GM23338 (cell line): ENCODE results near the gene DOCK1. TPM values are rescaled to one million over a fixed set of nuclear protein-coding genes. Genes with fewer than 3 reads are reported as not detected.

Experiments used
- ATAC-seq: fragments of 200-7000 bp; cut with Tn5 transposase; 3 replicates; pipeline ENCODE4 v1.9.1; 2020
- DNase-seq: peaks from one replicate; pipeline ENCODE4 v3.0.0-alpha.2; 2015; ENCODE audit warnings: low spot score
- H2AFZ ChIP-seq: fragments of 200-600 bp; sonication (generic); 2 replicates; pipeline ENCODE4 v1.8.0; 2016; ENCODE audit warnings: antibody characterized with exemption, mild to moderate bottlenecking, moderate library complexity
- H3F3A ChIP-seq: fragments of 200-600 bp; sonication (generic); replicated peaks from 2 replicates; pipeline ENCODE4 v1.8.0; 2017; ENCODE audit warnings: antibody characterized with exemption, mixed run types, low read depth
- H3K27ac ChIP-seq: fragments of 200-600 bp; sonication (generic); 2 replicates; pipeline ENCODE4 v1.6.1; 2016; ENCODE audit warnings: low read depth
- H3K27me3 ChIP-seq: fragments of 200-600 bp; sonication (generic); 2 replicates; pipeline ENCODE4 v1.8.0; 2016; ENCODE audit warnings: mild to moderate bottlenecking, mixed run types, moderate library complexity; ENCODE audit not compliant: insufficient read depth
- H3K36me3 ChIP-seq: fragments of 200-600 bp; sonication (generic); 2 replicates; pipeline ENCODE4 v1.8.0; 2016; ENCODE audit warnings: mild to moderate bottlenecking; ENCODE audit not compliant: insufficient read depth
- H3K4me1 ChIP-seq: fragments of 200-600 bp; sonication (generic); 2 replicates; pipeline ENCODE4 v1.8.0; 2016; ENCODE audit warnings: mild to moderate bottlenecking, moderate library complexity; ENCODE audit not compliant: insufficient read depth
- H3K4me2 ChIP-seq: fragments of 200-600 bp; sonication (generic); 2 replicates; pipeline ENCODE4 v1.7.1; 2017; ENCODE audit warnings: mixed run types
- H3K4me3 ChIP-seq: fragments of 200-600 bp; sonication (generic); 2 replicates; pipeline ENCODE4 v1.6.1; 2016; ENCODE audit warnings: mixed run types
- H3K79me2 ChIP-seq: fragments of 200-600 bp; sonication (generic); replicated peaks from 2 replicates; pipeline ENCODE4 v1.8.0; 2017; ENCODE audit warnings: mild to moderate bottlenecking; ENCODE audit not compliant: insufficient read depth
- H3K9me2 ChIP-seq: fragments of 200-600 bp; sonication (generic); 2 replicates; pipeline ENCODE4 v1.8.0; 2017; ENCODE audit not compliant: insufficient read depth
- H4K20me1 ChIP-seq: fragments of 200-600 bp; sonication (generic); replicated peaks from 2 replicates; pipeline ENCODE4 v1.8.0; 2017; ENCODE audit warnings: mild to moderate bottlenecking; ENCODE audit not compliant: insufficient read depth
- H3K27ac Mint-ChIP-seq: 2 replicates; pipeline ENCODE4 v1.8.0; 2020; ENCODE audit warnings: inconsistent platforms, mild to moderate bottlenecking, moderate library complexity, mixed read lengths
- H3K27me3 Mint-ChIP-seq: 3 replicates; pipeline ENCODE4 v1.8.0; 2022; ENCODE audit warnings: low read depth, mild to moderate bottlenecking, moderate library complexity, mixed read lengths, inconsistent platforms; ENCODE audit not compliant: insufficient read depth, poor library complexity
- H3K36me3 Mint-ChIP-seq: 3 replicates; pipeline ENCODE4 v1.8.0; 2021; ENCODE audit warnings: low read depth, mild to moderate bottlenecking, inconsistent platforms, moderate library complexity, mixed read lengths
- H3K4me1 Mint-ChIP-seq: 3 replicates; pipeline ENCODE4 v1.8.0; 2020; ENCODE audit warnings: mild to moderate bottlenecking, inconsistent platforms, mixed read lengths
- H3K4me3 Mint-ChIP-seq: 3 replicates; pipeline ENCODE4 v1.8.0; 2021; ENCODE audit warnings: moderate library complexity, mild to moderate bottlenecking, inconsistent platforms, mixed read lengths
- H3K9me3 Mint-ChIP-seq: 3 replicates; pipeline ENCODE4 v1.8.0; 2020; ENCODE audit warnings: moderate library complexity, mild to moderate bottlenecking, inconsistent platforms, mixed read lengths
- CREB1 ChIP-seq: fragments of 250-450 bp; sonication (Bioruptor Pico); IDR thresholded peaks from 2 replicates; pipeline ENCODE4 v1.5.0; 2020; ENCODE audit warnings: low read depth, mild to moderate bottlenecking, moderate library complexity
- CTCF ChIP-seq, 2 experiments: fragments of 200-600 bp in 1 of 2; sonication (generic) in 1 of 2; conservative IDR thresholded peaks; 2 replicates each; pipeline versions ENCODE4 v1.5.1 to v1.6.1; 2016 to 2017; ENCODE audit warnings: antibody characterized with exemption in 2 of 2, low read depth in 2 of 2, mild to moderate bottlenecking in 2 of 2, moderate library complexity in 1 of 2
- ETS1 ChIP-seq: IDR thresholded peaks from 2 replicates; pipeline ENCODE4 v1.6.1; 2016; ENCODE audit warnings: antibody characterized with exemption
- EZH2 ChIP-seq: fragments of 200-600 bp; sonication (generic); IDR thresholded peaks from one replicate; pipeline ENCODE4 v1.8.0; 2017; ENCODE audit warnings: antibody characterized with exemption, mild to moderate bottlenecking, low read depth; ENCODE audit not compliant: unreplicated experiment
- EZH2phosphoT487 ChIP-seq: fragments of 200-600 bp; sonication (generic); IDR thresholded peaks from one replicate; pipeline ENCODE4 v1.8.1; 2018; ENCODE audit warnings: antibody characterized with exemption; ENCODE audit not compliant: unreplicated experiment
- JUNB ChIP-seq: IDR thresholded peaks from one replicate; pipeline ENCODE4 v1.6.1; 2016; ENCODE audit warnings: antibody characterized with exemption; ENCODE audit not compliant: unreplicated experiment
- NANOG ChIP-seq: IDR thresholded peaks from 2 replicates; pipeline ENCODE4 v1.6.1; 2016; ENCODE audit warnings: antibody characterized with exemption, borderline replicate concordance
- POLR2AphosphoS5 ChIP-seq: IDR thresholded peaks from 2 replicates; pipeline ENCODE4 v1.6.1; 2016; ENCODE audit warnings: antibody characterized with exemption, low read depth
- REST ChIP-seq: IDR thresholded peaks from one replicate; pipeline ENCODE4 v1.6.1; 2018; ENCODE audit warnings: antibody characterized with exemption; ENCODE audit not compliant: unreplicated experiment
- STAT1 ChIP-seq: IDR thresholded peaks from one replicate; pipeline ENCODE4 v1.6.1; 2016; ENCODE audit warnings: antibody characterized with exemption; ENCODE audit not compliant: unreplicated experiment
- ZNF114 ChIP-seq: fragments of 250-450 bp; sonication (Bioruptor Pico); IDR thresholded peaks from 2 replicates; pipeline ENCODE4 v1.5.0; 2020; ENCODE audit warnings: mild to moderate bottlenecking, moderate library complexity
- ZNF331 ChIP-seq: fragments of 250-450 bp; sonication (Bioruptor Pico); IDR thresholded peaks from 2 replicates; pipeline ENCODE4 v1.5.0; 2020; ENCODE audit warnings: low read depth, mild to moderate bottlenecking, moderate library complexity
- ZNF462 ChIP-seq: fragments of 250-450 bp; sonication (Bioruptor Pico); IDR thresholded peaks from 2 replicates; pipeline ENCODE4 v1.5.0; 2020; ENCODE audit warnings: mild to moderate bottlenecking, moderate library complexity
- polyA plus RNA-seq: library from polyadenylated mRNA; unstranded; fragments of >200 nt; fragmentation: Nextera tagmentation; extraction: Ambion mirVana; gene quantifications from 2 replicates; pipeline ENCODE4 v1.2.1, GENCODE V29; 2016
- total RNA-seq: library from RNA; depleted of rRNA; stranded (reverse); fragments of >200 nt; shearing (Covaris generic); gene quantifications from 2 replicates; pipeline ENCODE4 v1.2.3, GENCODE V29; 2014

The DOCK1 gene
- total and polyA plus RNA-seq, 2 experiments from 2014 or later: 13.2 to 55.3 TPM

GRCh38 chr10:127090138-127090537 is 184.9 kb downstream of the DOCK1 start:
- H3K27ac Mint-ChIP-seq: no peak overlapping the region
- no peak overlapping the region for H3K4me3 ChIP-seq
- H3K27me3 Mint-ChIP-seq: peaks cover 8% of the 10 kb centered on the region
- peaks cover 5% of the 10 kb centered on the region; the same call in 2 of the 3 replicates for H3K4me1 Mint-ChIP-seq
- no peaks in the 10 kb centered on the region for H3F3A ChIP-seq
- H3K4me2 ChIP-seq: no peak overlapping the region
- H3K4me1 ChIP-seq: no peaks in the 10 kb centered on the region
- H3K27me3 ChIP-seq: no peaks in the 10 kb centered on the region
- H3K79me2 ChIP-seq: no peaks in the 10 kb centered on the region
- no peaks in the 10 kb centered on the region; the same call in 2 of the 3 replicates for H3K9me3 Mint-ChIP-seq
- no peak overlapping the region for H3K4me3 Mint-ChIP-seq
- ATAC-seq (no peak), DNase-seq (no peak)
- no peaks in the 10 kb centered on the region for H4K20me1 ChIP-seq
- no peak overlapping the region for H3K27ac ChIP-seq
- TF ChIP-seq CREB1 (CRISPR knock-in tag) (no peak), REST (no peak), JUNB (no peak), ETS1 (no peak), ZNF331 (CRISPR knock-in tag) (no peak), ZNF462 (CRISPR knock-in tag) (no peak), NANOG (no peak), EZH2 (no peak), CTCF (conservative IDR thresholded peaks at IDR 0.05; ENCODE audit: low read depth in 2 of 2) (no peak), ZNF114 (CRISPR knock-in tag) (no peak), POLR2AphosphoS5 (no peak), STAT1 (no peak), EZH2phosphoT487 (no peak)
- no peaks in the 10 kb centered on the region for H3K36me3 ChIP-seq
- no peaks in the 10 kb centered on the region for H3K9me2 ChIP-seq
- H3K36me3 Mint-ChIP-seq: peaks cover 25% of the 10 kb centered on the region
- H2AFZ ChIP-seq: no peak overlapping the region
